DOHH2 (cell line): Measurements from ENCODE around the gene WDR6.

Experiments used
- H3F3A ChIP-seq: fragments of 200-600 bp; sonication (generic), shearing (Covaris generic); 2 replicates; pipeline ENCODE4 v1.6.0; 2016; ENCODE audit warnings: antibody characterized with exemption, mild to moderate bottlenecking; ENCODE audit not compliant: control insufficient read depth, insufficient read depth
- H3K27ac ChIP-seq: fragments of 200-600 bp; sonication (generic); 2 replicates; pipeline ENCODE4 v1.5.1; 2014; ENCODE audit warnings: low read depth, mild to moderate bottlenecking, low read length, moderate library complexity
- H3K27me3 ChIP-seq: fragments of 200-600 bp; sonication (generic); 2 replicates; pipeline ENCODE4 v1.6.1; 2014; ENCODE audit warnings: mild to moderate bottlenecking, low read length, mixed read lengths; ENCODE audit not compliant: control insufficient read depth
- H3K36me3 ChIP-seq: fragments of 200-600 bp; sonication (generic); 2 replicates; pipeline ENCODE4 v1.6.1; 2014; ENCODE audit warnings: mild to moderate bottlenecking, low read length, moderate library complexity, mixed read lengths; ENCODE audit not compliant: control insufficient read depth
- H3K4me1 ChIP-seq: fragments of 200-600 bp; sonication (generic); 2 replicates; pipeline ENCODE4 v1.6.1; 2014; ENCODE audit warnings: mild to moderate bottlenecking, low read length, mixed read lengths; ENCODE audit not compliant: control insufficient read depth
- H3K4me2 ChIP-seq: fragments of 200-600 bp; sonication (generic); 2 replicates; pipeline ENCODE4 v1.6.0; 2014; ENCODE audit warnings: mild to moderate bottlenecking, low read length, moderate library complexity
- H3K4me3 ChIP-seq: fragments of 200-600 bp; sonication (generic); 2 replicates; pipeline ENCODE4 v1.5.1; 2014; ENCODE audit warnings: mild to moderate bottlenecking, low read length, mixed read lengths
- H3K79me2 ChIP-seq: fragments of 200-600 bp; sonication (generic); 2 replicates; pipeline ENCODE4 v1.6.1; 2014; ENCODE audit warnings: mild to moderate bottlenecking, low read length, mixed read lengths; ENCODE audit not compliant: control insufficient read depth
- H3K9me2 ChIP-seq: fragments of 200-600 bp; sonication (generic); replicated peaks from 2 replicates; pipeline ENCODE4 v1.6.1; 2014; ENCODE audit warnings: mild to moderate bottlenecking, low read length, mixed read lengths; ENCODE audit not compliant: control insufficient read depth
- H3K9me3 ChIP-seq: fragments of 200-600 bp; sonication (generic); 2 replicates; pipeline ENCODE4 v1.6.1; 2014; ENCODE audit warnings: antibody characterized with exemption, low read length, mixed read lengths; ENCODE audit not compliant: control insufficient read depth, insufficient read depth
- H4K20me1 ChIP-seq: fragments of 200-600 bp; sonication (generic); 2 replicates; pipeline ENCODE4 v1.6.0; 2014; ENCODE audit warnings: low read depth, mild to moderate bottlenecking, antibody characterized with exemption, low read length, moderate library complexity; ENCODE audit not compliant: control insufficient read depth, insufficient read depth
- CTCF ChIP-seq: fragments of 200-600 bp; sonication (generic); IDR thresholded peaks from one replicate; pipeline ENCODE4 v1.5.1; 2014; ENCODE audit warnings: antibody characterized with exemption, mild to moderate bottlenecking, low read depth, low read length; ENCODE audit not compliant: poor library complexity, severe bottlenecking
- EZH2phosphoT487 ChIP-seq: fragments of 200-600 bp; sonication (generic); IDR thresholded peaks from 2 replicates; pipeline ENCODE4 v1.6.1; 2017; ENCODE audit warnings: borderline replicate concordance, mild to moderate bottlenecking, antibody characterized with exemption, low read length, moderate library complexity, mixed read lengths

Gene WDR6

GRCh38 chr3:49001155-49001554 is 6.0 kb upstream of the WDR6 start:
- H3K27ac ChIP-seq, result no peak overlapping the region
- no peak overlapping the region for H3K4me3 ChIP-seq
- H3K4me2 ChIP-seq, result no peak overlapping the region
- H3K79me2 ChIP-seq, result no peaks in the 10 kb centered on the region
- H3K4me1 ChIP-seq, result peaks cover 3% of the 10 kb centered on the region
- TF ChIP-seq EZH2phosphoT487 (no peak), CTCF (no peak)
- H4K20me1 ChIP-seq, result no peaks in the 10 kb centered on the region
- H3K27me3 ChIP-seq, result no peaks in the 10 kb centered on the region
- no peaks in the 10 kb centered on the region for H3K9me2 ChIP-seq
- H3K9me3 ChIP-seq, result no peaks in the 10 kb centered on the region
- no peaks in the 10 kb centered on the region; the same call in 1 of the 2 replicates for H3F3A ChIP-seq
- no peaks in the 10 kb centered on the region; the same call in 1 of the 2 replicates for H3K36me3 ChIP-seq

DNA sequence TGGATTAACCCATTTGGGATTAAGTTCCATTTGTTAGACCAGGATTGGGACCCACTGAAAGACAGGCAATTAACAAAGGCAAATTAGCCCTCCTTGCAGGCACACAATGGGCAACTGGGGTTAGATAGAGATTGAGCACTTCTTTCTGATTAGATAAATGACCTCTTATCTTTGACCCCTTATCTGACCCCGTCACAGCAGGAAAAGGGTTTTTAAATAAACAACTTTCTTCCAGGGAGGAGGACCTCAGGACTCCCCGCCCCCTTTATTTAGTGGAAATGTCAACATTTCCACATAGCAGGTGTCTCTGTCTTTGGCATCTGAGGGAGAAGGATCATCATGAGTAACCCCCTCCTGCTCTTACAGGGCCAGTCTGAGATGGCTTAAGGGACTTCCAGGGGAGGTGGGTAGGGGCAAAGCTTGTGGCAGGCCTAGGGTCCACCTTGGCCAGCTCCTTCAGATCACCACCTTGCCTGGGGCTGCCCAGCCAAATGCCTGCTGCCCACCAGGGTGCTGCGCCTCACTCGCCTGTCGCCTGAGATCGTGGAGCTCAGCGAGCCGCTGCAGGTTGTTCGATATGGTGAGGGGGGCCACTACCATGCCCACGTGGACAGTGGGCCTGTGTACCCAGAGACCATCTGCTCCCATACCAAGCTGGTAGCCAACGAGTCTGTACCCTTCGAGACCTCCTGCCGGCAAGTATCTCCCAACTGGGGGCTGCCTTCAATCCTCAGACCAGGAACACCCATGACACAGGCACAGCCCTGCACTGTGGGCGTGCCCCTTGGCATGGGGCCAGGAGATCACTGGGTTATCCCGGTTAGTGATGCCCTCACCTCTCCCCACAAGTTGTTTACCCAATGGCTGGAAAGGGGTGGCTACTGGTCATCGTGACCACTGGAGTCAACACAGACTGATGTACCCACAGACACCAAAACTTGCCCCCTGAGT is 2.6 kb upstream of the WDR6 start:
- H3K27ac ChIP-seq, result no peak overlapping the region
- H3F3A ChIP-seq, result no peaks in the 10 kb centered on the region; the same call in 1 of the 2 replicates
- H3K9me2 ChIP-seq, result no peaks in the 10 kb centered on the region
- no peak overlapping the region for H3K4me3 ChIP-seq
- peaks cover 10% of the 10 kb centered on the region for H3K36me3 ChIP-seq
- no peaks in the 10 kb centered on the region for H3K9me3 ChIP-seq
- no peak for TF ChIP-seq CTCF
- no peak for TF ChIP-seq EZH2phosphoT487
- H3K4me2 ChIP-seq, result no peak overlapping the region
- peaks cover 23% of the 10 kb centered on the region for H3K79me2 ChIP-seq
- peaks cover 18% of the 10 kb centered on the region for H3K4me1 ChIP-seq
- H3K27me3 ChIP-seq, result no peaks in the 10 kb centered on the region
- H4K20me1 ChIP-seq, result peaks cover 6% of the 10 kb centered on the region

GRCh38 chr3:49005303-49005680 is 1.9 kb upstream of the WDR6 start:
- H4K20me1 ChIP-seq, result peaks cover 6% of the 10 kb centered on the region
- H3K4me1 ChIP-seq, result peaks cover 18% of the 10 kb centered on the region
- no peaks in the 10 kb centered on the region for H3K27me3 ChIP-seq
- no peaks in the 10 kb centered on the region for H3F3A ChIP-seq
- no peak overlapping the region for H3K4me3 ChIP-seq
- no peaks in the 10 kb centered on the region for H3K9me2 ChIP-seq
- no peak overlapping the region for H3K4me2 ChIP-seq
- H3K79me2 ChIP-seq, result peaks cover 30% of the 10 kb centered on the region
- no peak for TF ChIP-seq EZH2phosphoT487
- TF ChIP-seq CTCF, result no peak
- H3K9me3 ChIP-seq, result no peaks in the 10 kb centered on the region
- H3K36me3 ChIP-seq, result peaks cover 10% of the 10 kb centered on the region
- no peak overlapping the region for H3K27ac ChIP-seq
